SK-N-DZ (cell line): ENCODE data around the gene FER.
"Not testable (repeated sequence)": the region's sequence is repeated elsewhere in the genome, so short reads cannot be mapped to it uniquely, and the experiment has no call there.

Source experiments
- DNase-seq: peaks from one replicate; pipeline ENCODE4 v3.0.0-alpha.2; 2015; ENCODE audit warnings: low spot score

Gene FER

GRCh38 chr5:109121225-109121624 is 373.5 kb downstream of the FER start:
- DNase-seq: no peak

GRCh38 chr5:109125755-109126429 is 378.2 kb downstream of the FER start:
- no peak for DNase-seq

- no peak for DNase-seq
These were observed 378.8 kb downstream of the FER start for GRCh38 chr5:109126481-109126880.

- DNase-seq: no peak
These were observed 389.2 kb downstream of the FER start for GRCh38 chr5:109136906-109137305.

- no peak for DNase-seq
These were observed 393.8 kb downstream of the FER start for GRCh38 chr5:109141222-109142200.

GRCh38 chr5:109143031-109143430 is 395.3 kb downstream of the FER start:
- DNase-seq: no peak

- DNase-seq: no peak
These were observed 397.4 kb downstream of the FER start for GRCh38 chr5:109145139-109145538.

GRCh38 chr5:109146591-109146990 is 398.9 kb downstream of the FER start:
- no peak for DNase-seq

GRCh38 chr5:109152565-109152964 is 404.9 kb downstream of the FER start:
- DNase-seq: no peak

GRCh38 chr5:109155625-109156024 is 407.9 kb downstream of the FER start:
- no peak for DNase-seq

GRCh38 chr5:109156885-109157284 is 409.2 kb downstream of the FER start:
- DNase-seq: no peak

GRCh38 chr5:109160468-109160867 is 412.8 kb downstream of the FER start:
- no peak for DNase-seq

GRCh38 chr5:109161914-109162683 is 414.4 kb downstream of the FER start:
- no peak for DNase-seq

- DNase-seq: no peak
These were observed 415.6 kb downstream of the FER start for GRCh38 chr5:109163336-109163735.

- DNase-seq: no peak
These were observed 416.3 kb downstream of the FER start for GRCh38 chr5:109164001-109164400.

GRCh38 chr5:109167586-109167985 is 419.9 kb downstream of the FER start:
- no peak for DNase-seq

- DNase-seq: no peak
These were observed 420.5 kb downstream of the FER start for GRCh38 chr5:109168151-109168550.

GRCh38 chr5:109170629-109171350 is 423.1 kb downstream of the FER start:
- no peak for DNase-seq

GRCh38 chr5:109171437-109172073 is 423.9 kb downstream of the FER start:
- DNase-seq: not testable (repeated sequence)

- DNase-seq: no peak
These were observed 425.5 kb downstream of the FER start for GRCh38 chr5:109173036-109173794.
